Fibroblast of lung (primary cell): Measurements from ENCODE around the gene KNOP1. TPM values are rescaled to one million over a fixed set of nuclear protein-coding genes. Genes with fewer than 3 reads are reported as not detected.

Source experiments
- DNase-seq, 2 donors: peaks; one replicate each; pipeline versions ENCODE4 v3.0.0 to v3.0.0-alpha.2; 2010; ENCODE audit warnings: low read depth in 2 of 2
- H2AFZ ChIP-seq: 2 replicates; pipeline ENCODE4 v1.5.1; 2012; ENCODE audit warnings: low read length, control low read depth, inconsistent platforms
- H3K27ac ChIP-seq: 2 replicates; pipeline ENCODE4 v1.5.1; 2011; ENCODE audit warnings: low read length, control low read depth; ENCODE audit not compliant: insufficient read depth
- H3K27me3 ChIP-seq: 2 replicates; pipeline ENCODE4 v1.5.1; 2011; ENCODE audit warnings: mild to moderate bottlenecking, low read length; ENCODE audit not compliant: control insufficient read depth, insufficient read depth
- H3K36me3 ChIP-seq: 2 replicates; pipeline ENCODE4 v1.5.1; 2011; ENCODE audit warnings: low read length; ENCODE audit not compliant: control insufficient read depth, insufficient read depth
- H3K4me1 ChIP-seq: 2 replicates; pipeline ENCODE4 v1.5.1; 2011; ENCODE audit warnings: low read length; ENCODE audit not compliant: control insufficient read depth, insufficient read depth; ENCODE audit errors: extremely low read depth
- H3K4me2 ChIP-seq: 2 replicates; pipeline ENCODE4 v1.5.1; 2011; ENCODE audit warnings: low read length, control low read depth; ENCODE audit not compliant: insufficient read depth; ENCODE audit errors: extremely low read depth
- H3K4me3 ChIP-seq, 4 experiments: fragments of 200-600 bp in 1 of 4; sonication (generic) in 1 of 4; replicated peaks in 1 of 4; 2 replicates each; pipeline ENCODE4 v1.5.1; 2011 to 2016; ENCODE audit warnings: low read length in 4 of 4, low read depth in 3 of 4, mild to moderate bottlenecking in 3 of 4, control low read depth in 2 of 4, inconsistent platforms in 1 of 4, mixed read lengths in 1 of 4; ENCODE audit not compliant: insufficient read depth in 1 of 4; ENCODE audit errors: control extremely low read depth in 1 of 4
- H3K79me2 ChIP-seq: 2 replicates; pipeline ENCODE4 v1.5.1; 2012; ENCODE audit warnings: mild to moderate bottlenecking, low read length, inconsistent platforms; ENCODE audit not compliant: control insufficient read depth, insufficient read depth
- H3K9ac ChIP-seq: 2 replicates; pipeline ENCODE4 v1.5.1; 2011; ENCODE audit warnings: mild to moderate bottlenecking, low read length, control low read depth; ENCODE audit not compliant: insufficient read depth
- H3K9me3 ChIP-seq: 2 replicates; pipeline ENCODE4 v1.5.1; 2012; ENCODE audit warnings: low read depth, low read length; ENCODE audit not compliant: control insufficient read depth, insufficient read depth
- H4K20me1 ChIP-seq: 2 replicates; pipeline ENCODE4 v1.5.1; 2011; ENCODE audit warnings: low read length; ENCODE audit not compliant: control insufficient read depth, insufficient read depth; ENCODE audit errors: extremely low read depth
- EZH2 ChIP-seq: IDR thresholded peaks from 2 replicates; pipeline ENCODE4 v1.5.1; 2012; ENCODE audit warnings: low read length, control low read depth, mild to moderate bottlenecking; ENCODE audit errors: missing control alignments
- polyA plus RNA-seq, 2 donors: library from polyadenylated mRNA; depleted of rRNA in 1 of 2; stranded (reverse) in 1 of 2; unstranded in 1 of 2; fragments of >200 nt; gene quantifications; 2 replicates each; pipeline ENCODE4 v1.2.1, GENCODE V29; 2011 to 2012; ENCODE audit warnings: missing spikeins in 1 of 2
- total RNA-seq: library from RNA; depleted of rRNA; stranded (reverse); fragments of >200 nt; gene quantifications from 2 replicates; pipeline ENCODE4 v1.2.1, GENCODE V29; 2014
- TF ChIP-seq, protein P1 (sequence below), 2 donors: IDR thresholded peaks in 1 of 2; conservative IDR thresholded peaks in 1 of 2; 1 replicate in 1 of 2; 2 replicates in 1 of 2; pipeline ENCODE4 v1.5.1; 2011 to 2012; ENCODE audit warnings: low read length in 2 of 2, control low read depth in 1 of 2, inconsistent platforms in 1 of 2, low read depth in 1 of 2, mild to moderate bottlenecking in 1 of 2

Gene KNOP1
- total and polyA plus RNA-seq, 2 donors (not counting 1 experiment from before 2014, with no cell fraction given) = 7.8 to 12.1 TPM

DNA sequence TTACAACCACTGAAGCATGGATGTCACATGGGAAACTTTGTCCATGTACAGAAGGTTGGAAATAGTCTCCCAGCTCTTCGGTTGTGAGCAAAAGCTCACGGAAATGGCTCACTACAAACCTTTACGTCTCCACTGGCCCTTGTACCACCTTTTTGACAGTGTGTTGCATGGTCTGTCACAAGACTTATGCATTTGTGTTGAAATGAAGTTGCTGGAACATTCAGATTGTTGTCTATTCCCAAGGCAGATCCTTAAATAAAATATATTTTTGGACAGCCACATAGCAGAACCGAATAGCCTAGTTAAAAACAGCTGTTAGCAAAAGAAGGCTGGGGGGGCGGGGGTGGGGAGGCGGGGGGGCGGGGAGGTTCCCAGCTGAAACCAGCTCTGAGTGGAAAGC, 39.2 kb downstream of the KNOP1 start:
- Histone ChIP-seq H3K79me2 (no peaks in the 10 kb centered on the region), H3K9me3 (no peaks in the 10 kb centered on the region), H2AFZ (no peak overlapping the region), H3K4me1 (no peaks in the 10 kb centered on the region), H3K4me3 (no peak overlapping the region), H3K27me3 (no peaks in the 10 kb centered on the region), H3K4me2 (no peak overlapping the region), H3K9ac (no peak overlapping the region), H3K27ac (no peak overlapping the region), H3K36me3 (peaks cover 3% of the 10 kb centered on the region), H4K20me1 (no peaks in the 10 kb centered on the region)
- TF ChIP-seq, protein P1, sequence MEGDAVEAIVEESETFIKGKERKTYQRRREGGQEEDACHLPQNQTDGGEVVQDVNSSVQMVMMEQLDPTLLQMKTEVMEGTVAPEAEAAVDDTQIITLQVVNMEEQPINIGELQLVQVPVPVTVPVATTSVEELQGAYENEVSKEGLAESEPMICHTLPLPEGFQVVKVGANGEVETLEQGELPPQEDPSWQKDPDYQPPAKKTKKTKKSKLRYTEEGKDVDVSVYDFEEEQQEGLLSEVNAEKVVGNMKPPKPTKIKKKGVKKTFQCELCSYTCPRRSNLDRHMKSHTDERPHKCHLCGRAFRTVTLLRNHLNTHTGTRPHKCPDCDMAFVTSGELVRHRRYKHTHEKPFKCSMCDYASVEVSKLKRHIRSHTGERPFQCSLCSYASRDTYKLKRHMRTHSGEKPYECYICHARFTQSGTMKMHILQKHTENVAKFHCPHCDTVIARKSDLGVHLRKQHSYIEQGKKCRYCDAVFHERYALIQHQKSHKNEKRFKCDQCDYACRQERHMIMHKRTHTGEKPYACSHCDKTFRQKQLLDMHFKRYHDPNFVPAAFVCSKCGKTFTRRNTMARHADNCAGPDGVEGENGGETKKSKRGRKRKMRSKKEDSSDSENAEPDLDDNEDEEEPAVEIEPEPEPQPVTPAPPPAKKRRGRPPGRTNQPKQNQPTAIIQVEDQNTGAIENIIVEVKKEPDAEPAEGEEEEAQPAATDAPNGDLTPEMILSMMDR (conservative IDR thresholded peaks at IDR 0.05 in 1 of 2, IDR thresholded peaks at IDR 0.05 in 1 of 2; ENCODE audit: low read depth in 1 of 2, low read length in 2 of 2) = no peak
- TF ChIP-seq EZH2 = no peak
- DNase-seq = no peak

DNA sequence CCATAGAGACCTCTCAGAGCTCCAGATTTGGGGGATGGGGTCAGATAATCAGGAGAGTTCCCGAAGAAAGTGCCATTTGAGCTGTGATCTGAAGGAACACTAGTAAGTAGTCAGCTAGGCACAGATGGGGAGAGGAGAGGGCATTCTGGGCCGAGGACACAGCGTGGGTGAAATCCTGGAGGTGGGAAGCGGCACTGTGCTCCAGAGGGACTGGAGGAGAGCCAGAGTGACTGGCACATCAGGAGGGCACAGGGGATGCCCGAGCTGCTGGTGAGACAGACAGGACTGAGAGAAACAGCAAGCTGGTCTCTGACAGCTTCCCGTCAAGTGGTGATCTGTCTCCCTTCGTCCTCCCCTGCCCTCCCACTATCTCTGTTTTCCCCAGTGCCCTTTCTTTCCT, 40.6 kb downstream of the KNOP1 start:
- DNase-seq = no peak
- Histone ChIP-seq H3K27ac (no peak overlapping the region), H3K4me1 (no peaks in the 10 kb centered on the region), H3K4me2 (no peak overlapping the region), H2AFZ (no peak overlapping the region), H3K36me3 (peaks cover 1% of the 10 kb centered on the region), H3K9ac (no peak overlapping the region), H3K27me3 (no peaks in the 10 kb centered on the region), H3K9me3 (no peaks in the 10 kb centered on the region), H3K4me3 (no peak overlapping the region), H4K20me1 (no peaks in the 10 kb centered on the region), H3K79me2 (no peaks in the 10 kb centered on the region)
- TF ChIP-seq EZH2 = no peak
- TF ChIP-seq, protein P1 (conservative IDR thresholded peaks at IDR 0.05 in 1 of 2, IDR thresholded peaks at IDR 0.05 in 1 of 2; ENCODE audit: low read depth in 1 of 2, low read length in 2 of 2) = no peak

DNA sequence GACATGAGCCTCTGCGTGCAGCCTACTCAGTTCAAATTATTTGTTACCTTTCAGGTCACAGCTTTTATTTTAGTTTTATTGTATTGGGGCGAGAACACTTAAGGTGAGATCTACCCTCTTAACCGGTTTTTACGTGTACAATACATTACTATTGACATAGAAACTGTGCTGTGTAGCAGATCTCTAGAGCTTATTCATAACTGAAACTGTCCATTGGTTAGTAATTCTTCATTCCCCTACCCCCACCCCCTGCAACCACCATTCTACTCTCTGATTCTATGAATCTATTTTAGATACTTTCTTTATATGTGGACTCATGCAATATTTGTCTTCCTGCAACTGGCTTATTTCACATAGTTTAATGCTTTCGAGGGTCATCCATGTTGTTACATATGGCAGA, 43.5 kb downstream of the KNOP1 start:
- H3K36me3 ChIP-seq = peaks cover 3% of the 10 kb centered on the region
- no peak overlapping the region for H3K27ac ChIP-seq
- H3K9ac ChIP-seq = no peak overlapping the region
- H4K20me1 ChIP-seq = no peaks in the 10 kb centered on the region
- H3K4me1 ChIP-seq = no peaks in the 10 kb centered on the region
- no peak overlapping the region for H3K4me2 ChIP-seq
- H3K9me3 ChIP-seq = no peaks in the 10 kb centered on the region
- no peaks in the 10 kb centered on the region for H3K79me2 ChIP-seq
- no peak for DNase-seq
- no peak for TF ChIP-seq EZH2
- TF ChIP-seq, protein P1 (conservative IDR thresholded peaks at IDR 0.05 in 1 of 2, IDR thresholded peaks at IDR 0.05 in 1 of 2; ENCODE audit: low read depth in 1 of 2, low read length in 2 of 2) = no peak
- no peak overlapping the region for H2AFZ ChIP-seq
- H3K27me3 ChIP-seq = no peaks in the 10 kb centered on the region
- no peak overlapping the region for H3K4me3 ChIP-seq
